ENCODE results near the gene BCAM.

DNA sequence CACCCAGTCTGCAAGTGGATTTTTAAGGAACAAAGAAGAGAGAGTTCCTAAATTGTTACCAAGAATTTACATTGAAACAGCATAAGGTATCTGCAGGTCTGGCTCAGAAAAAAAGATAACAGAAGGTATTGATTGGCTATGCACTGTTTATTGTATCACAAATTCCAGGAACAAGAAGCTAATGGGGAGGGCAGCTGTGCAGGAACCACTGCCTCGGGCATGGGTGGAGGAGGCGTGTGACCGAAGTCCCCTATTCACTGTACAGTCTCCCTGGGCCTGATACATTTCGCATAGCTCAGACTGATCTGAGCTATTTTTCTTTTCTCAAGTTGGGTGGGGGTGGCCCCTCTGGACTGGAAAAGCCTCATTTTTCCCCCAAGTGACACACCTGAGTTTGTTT, 48.9 kb downstream of the BCAM start:
- no peak for TF ChIP-seq POLR2A (IDR thresholded peaks at IDR 0.05)
- TF ChIP-seq, protein P1, sequence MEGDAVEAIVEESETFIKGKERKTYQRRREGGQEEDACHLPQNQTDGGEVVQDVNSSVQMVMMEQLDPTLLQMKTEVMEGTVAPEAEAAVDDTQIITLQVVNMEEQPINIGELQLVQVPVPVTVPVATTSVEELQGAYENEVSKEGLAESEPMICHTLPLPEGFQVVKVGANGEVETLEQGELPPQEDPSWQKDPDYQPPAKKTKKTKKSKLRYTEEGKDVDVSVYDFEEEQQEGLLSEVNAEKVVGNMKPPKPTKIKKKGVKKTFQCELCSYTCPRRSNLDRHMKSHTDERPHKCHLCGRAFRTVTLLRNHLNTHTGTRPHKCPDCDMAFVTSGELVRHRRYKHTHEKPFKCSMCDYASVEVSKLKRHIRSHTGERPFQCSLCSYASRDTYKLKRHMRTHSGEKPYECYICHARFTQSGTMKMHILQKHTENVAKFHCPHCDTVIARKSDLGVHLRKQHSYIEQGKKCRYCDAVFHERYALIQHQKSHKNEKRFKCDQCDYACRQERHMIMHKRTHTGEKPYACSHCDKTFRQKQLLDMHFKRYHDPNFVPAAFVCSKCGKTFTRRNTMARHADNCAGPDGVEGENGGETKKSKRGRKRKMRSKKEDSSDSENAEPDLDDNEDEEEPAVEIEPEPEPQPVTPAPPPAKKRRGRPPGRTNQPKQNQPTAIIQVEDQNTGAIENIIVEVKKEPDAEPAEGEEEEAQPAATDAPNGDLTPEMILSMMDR (IDR thresholded peaks at IDR 0.05 in 8 of 11, conservative IDR thresholded peaks at IDR 0.05 in 3 of 11): no peak
